HG03066 (cell line): Measurements from ENCODE around the gene ZC2HC1B.

Experiments used
- ATAC-seq: cut with Tn5 transposase; IDR thresholded peaks from one replicate; pipeline ENCODE4 v1.9.1; 2021; ENCODE audit warnings: low read depth; ENCODE audit not compliant: unreplicated experiment

ZC2HC1B gene

DNA sequence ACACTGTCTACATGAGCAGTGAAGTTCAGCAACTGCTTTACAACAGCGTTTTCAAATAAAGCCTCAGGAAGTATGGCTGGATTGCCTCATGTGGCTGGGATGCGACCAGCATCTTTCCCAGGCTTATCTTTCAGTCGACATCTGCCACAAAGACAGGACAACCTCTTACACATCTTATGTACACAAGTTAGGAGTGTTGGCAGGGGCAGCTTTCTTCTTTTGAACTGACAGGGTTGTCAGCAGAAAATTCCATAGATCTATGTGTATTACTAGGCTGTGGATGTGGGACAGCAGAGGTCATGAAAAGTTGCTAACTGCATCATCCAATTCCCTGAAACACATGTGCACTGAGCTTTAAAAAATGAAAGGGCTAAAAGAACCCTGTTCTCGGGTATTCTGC lies 95.7 kb downstream of the ZC2HC1B start:
- ATAC-seq: no peak

DNA sequence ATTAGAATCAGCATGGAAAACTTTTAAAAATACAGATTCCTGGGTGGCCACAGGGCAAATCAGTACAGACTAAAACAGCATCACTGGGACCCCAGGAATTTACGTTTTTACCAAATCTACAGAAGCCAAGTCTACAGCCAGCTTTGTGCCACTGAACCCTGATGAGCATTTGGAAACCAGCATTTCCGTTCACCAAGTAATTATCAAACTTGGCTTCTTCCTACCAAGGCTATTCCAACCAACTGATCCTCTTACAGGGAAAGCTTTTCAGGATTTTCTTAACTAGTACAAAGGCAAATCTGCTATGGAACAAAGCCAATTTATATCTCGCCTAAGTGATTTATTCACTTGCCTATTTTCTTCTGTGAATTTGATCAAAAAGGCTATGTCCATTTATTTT lies 96.8 kb downstream of the ZC2HC1B start:
- ATAC-seq: no peak

DNA sequence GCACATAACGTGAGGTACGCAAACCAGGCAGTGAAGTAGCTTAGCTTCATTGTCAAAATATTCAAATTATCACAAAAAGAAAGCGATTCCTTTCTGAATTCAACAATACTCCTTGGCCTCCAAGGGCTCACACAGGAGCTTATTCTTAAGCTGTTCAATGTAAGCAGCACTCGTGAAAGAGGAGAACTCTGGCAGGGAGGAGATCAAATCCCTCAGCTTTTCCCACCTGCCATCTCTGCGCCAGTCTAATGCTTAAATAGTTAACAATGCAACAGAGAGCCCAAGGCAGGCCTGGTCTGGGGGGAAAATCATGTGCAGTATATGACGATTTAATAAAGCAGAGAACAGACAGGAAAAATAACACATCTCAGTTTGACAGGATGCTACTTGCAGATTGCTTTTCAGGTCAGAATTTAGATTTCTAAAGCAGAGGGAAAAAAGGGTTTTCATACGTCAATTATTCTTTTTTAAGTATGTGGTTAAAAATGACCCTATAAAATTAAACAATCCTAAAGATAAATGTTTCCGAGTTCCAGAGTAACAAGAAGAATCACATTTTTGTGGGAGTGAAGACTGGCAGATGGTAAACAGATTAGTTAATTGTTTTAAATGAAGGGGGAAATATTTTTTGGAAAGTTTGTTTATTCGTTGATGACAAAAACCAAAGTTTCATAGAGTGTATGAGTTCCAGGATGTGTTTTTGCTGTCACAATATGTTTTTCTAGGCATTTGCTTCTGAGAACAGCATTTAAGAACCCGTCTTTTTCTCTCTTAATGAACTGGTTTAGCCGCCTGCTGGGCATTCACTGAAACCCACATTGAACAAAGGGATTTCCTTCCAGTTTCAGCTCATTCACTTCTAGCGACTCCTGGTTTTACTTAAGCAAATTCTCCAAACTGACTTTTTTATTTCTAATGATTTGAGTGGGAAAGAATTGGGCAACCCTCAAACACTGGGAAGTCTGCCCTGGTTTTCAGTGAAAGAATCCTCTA lies 97.9 kb downstream of the ZC2HC1B start:
- ATAC-seq: no peak

DNA sequence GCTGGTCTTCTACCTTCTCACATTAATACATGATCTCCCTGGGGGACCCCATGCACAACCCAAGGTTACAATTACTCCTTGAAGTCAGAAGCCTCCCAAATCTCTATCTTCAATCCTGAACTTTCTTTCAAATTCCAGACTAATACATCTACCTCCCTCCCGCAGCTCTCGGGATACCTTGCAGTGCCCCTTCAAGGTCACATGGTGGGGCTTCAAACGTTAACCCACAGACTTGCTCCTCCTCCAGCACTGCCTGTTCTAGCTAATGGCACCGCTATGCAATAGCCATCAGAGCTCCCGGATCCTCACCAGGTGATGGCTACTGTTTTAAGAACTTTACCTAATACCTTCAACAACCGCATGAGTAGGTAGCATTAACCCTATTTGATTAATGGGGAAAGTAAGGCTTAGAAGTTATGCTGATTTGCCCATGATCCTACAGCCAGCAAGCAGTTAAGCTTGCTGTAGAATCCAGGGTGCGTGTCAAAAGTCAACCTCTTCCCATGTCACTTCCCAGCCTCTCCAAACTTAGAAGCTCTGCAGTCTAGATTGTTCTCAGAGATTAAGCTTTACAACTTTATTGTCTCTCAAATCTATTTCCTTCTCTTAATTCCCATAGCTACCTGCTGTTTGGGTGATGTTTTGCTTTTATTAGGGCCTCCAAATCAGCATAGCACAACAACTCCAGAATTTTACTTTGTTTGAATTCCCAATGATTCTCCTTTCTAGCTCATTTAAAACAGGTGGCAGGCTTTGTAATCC lies 99.1 kb downstream of the ZC2HC1B start:
- no peak for ATAC-seq

DNA sequence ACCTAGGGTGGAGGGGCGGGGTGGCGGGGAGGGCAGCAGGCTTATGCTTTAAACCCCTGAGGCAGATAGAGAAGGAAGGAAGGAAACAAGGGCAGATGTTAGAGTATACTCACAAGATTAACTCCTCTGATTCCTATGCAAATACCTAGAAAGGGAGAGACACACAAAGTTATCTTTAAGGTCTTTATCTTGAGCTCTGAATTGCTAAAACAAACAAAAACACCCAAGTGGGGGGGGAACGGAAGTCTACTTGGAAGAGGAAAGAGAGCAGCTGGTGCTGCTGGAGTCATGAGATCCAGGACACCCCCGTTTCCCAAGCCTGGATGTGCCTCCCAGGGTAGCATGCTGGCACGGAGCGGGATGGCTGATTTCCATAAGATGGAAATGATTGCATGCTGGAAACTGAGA lies 100.4 kb downstream of the ZC2HC1B start:
- no peak for ATAC-seq

DNA sequence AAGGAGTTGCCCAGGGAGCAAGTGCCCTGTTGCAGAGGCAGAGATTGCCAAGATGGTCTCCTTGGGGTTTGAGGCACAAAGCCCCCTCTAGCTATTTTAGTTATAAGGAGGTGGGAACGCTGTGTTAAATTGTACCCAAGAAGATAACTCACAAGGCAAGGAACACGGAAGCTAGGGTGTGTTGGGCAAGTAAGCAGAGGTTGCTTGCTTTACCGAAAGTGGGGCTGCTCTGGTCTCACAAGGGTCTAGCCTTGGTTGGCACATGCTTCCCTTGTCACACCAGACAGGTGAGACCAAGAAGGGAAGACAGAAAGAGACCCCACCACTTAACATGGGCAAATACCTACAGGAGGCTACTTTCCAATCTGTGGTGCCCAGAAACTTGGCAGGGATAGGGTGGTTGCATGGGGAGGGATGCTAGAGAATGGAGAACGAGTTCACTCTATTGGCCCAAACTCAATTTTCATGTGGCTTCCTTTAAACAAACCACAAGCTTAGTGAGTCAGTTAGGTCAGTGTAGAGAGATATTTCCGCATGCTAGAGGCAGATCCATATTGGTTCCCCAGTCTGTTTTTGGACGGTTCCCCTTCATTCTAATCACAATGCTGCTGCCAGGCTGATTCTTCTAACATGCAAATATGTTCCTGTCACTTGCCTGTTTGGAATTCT lies 101.4 kb downstream of the ZC2HC1B start:
- no peak for ATAC-seq

DNA sequence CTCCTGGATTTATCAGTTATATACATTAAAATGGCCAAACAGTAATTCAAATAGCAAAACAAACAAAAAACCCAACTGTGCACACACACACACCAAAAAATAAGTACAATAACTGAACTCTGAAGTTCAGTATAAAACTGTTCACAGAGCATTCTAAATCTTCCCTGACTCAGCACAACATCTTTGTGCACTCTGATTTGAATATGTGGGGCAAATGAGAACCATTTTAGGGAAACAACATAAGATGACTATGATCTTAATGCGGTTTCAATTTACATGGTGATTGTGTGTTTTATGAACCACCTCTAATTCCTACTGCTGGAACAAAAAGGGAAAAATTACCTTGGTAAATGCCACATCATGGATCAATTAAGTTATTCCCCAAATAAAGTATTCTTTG lies 102.0 kb downstream of the ZC2HC1B start:
- ATAC-seq: no peak

DNA sequence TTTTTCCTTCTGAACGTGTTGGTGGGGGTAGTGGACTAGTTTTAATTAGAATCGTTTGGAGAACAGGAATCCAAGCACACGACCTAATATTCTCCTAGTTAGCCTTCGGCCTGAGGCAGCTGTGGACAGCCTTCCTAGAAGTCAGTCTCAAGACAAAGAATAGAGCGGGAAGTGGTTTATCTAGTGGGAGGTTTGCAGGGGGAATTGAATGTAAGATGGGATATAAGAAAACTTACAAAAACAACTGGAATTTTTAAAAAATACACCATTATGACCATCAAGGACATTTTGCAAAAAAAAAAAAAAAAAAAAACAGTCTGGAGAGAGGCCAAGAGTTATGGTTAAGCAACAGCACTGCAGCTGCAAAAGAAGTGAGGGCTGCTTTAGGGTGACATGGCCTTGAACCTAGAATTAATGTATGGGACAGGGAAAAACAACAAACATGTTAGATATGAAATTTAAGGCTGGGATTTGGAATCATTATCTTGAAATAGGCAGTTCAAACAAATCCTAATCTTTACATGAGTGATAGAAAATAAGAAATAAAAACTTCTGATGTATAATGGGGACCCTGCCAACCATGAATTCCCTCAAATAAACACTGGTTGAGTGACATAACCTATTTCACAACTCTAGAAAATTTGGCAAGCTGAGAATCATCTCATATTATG lies 103.6 kb downstream of the ZC2HC1B start:
- no peak for ATAC-seq

DNA sequence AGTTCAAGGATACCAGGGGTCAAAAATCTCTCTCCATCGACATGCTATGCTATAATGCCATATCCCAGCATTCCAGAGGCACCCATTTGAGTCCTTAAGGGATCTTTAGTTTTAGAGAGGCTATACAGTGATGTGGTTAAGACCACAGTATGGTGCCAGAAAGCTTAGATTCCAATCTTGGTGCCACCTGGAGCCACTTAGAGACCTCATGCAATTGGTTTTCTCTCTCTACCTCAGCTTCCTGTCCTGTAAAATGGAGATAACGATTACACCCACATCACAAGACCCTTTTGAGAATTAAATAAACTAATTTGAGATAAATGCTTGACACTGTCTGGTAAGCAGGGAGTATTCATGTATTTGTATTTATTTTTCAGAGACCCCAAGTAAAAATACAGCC lies 104.8 kb downstream of the ZC2HC1B start:
- no peak for ATAC-seq

DNA sequence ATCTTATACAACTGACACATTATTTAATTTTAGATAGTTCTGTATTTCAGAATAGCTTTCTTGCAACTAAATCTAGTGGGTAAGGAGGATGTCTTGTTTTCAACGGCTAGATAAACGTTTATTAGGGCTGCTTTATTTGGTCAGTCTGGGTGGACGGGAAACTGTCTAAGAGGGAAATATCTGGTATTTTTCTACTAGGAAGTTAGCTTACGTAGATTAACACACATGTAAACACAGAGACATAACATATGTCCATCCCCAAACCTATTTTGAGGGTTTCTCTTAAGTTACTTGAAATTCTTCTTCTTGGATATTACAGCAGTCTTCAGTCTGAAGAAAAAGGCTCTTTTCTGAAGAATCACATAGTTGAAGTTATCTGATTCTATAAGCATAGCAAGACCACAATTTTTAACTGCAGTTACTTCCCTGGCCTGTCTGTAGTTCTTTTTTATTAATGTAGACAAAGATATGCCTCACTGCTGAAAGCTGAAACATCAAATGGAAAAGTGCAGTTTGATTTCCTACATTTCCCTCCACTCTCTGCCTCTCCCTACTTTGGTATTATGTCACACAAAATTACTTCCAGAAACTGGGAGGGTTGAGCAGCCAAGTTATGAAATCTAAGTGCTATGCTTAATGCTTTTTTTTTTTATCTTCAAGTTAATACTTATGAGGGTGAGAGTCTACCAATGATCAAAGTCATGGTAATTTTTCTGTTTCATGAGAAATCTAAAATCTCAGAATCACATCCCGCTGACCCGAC lies 106.4 kb downstream of the ZC2HC1B start:
- no peak for ATAC-seq

DNA sequence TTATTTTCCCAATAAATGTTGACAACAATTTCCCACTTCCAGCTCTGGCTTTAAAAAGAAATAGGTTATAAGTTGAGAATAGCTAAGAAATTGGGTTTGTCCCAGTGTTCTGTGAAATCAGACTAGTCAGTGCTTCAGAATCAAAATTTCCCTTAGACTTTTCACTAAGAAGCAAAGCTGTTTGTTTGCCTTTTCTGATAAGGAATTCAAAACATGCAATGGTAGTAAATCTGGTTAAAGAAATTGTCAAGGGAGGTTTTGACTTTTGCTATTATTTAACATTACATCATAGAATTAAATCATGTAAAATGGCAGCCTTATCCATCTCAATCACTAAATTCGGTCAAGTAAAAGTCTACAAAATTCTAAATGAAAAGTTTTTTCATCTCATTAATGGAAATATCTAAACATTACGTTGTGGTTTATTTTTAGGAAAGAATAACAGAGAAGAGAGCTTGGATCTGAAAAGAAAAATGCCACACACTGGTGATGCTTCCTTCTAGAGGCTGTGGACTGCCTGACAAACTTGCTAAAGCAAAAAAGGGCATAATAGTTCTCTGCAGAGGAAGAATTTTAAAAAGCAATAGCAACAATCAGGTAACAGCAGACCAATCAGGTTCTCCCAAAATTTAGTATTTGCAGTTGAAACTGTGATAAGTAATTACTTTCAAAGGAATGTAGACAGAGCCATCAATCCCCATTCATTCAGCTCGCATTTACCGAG lies 107.4 kb downstream of the ZC2HC1B start:
- ATAC-seq: no peak

DNA sequence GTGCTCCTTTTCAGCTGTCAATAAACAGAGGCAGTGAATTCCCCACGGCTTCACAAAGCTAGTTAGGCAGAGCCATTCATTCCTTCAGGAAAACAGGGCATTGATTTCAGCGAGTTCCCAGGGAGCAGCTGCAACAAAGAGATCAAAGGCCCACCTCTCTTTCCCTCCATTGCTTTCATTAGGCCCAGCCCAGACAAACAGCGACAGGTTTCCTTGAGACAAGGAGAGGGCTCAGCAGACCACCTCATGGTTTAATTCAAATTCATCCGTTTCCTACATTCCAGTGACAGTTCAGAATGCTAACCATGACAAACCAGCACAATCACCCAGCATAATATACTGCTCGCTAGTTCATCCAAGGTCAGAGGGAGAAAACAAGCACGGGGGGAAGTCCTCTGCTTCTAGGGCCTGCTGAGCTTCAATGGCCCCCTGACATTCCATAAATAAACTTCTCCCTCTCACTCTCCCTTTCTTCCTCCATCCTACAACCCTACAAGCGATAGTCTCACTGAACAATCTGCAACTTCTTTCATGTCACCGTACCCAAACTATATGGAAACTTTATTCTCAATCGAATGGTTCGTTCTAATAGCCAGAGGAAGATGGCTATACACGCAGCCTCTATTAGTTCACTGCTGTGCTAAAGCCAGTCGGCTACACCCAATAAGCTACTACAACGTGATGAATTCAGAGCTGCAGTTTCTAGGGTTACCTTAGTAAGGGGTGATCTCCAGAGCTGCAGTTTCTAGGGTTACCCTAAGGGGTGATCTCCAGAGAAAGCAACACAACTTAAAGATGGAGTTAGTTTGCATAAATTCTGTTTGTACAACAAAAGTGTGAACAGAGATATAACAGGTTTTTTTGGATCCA lies 109.1 kb downstream of the ZC2HC1B start:
- ATAC-seq: no peak

DNA sequence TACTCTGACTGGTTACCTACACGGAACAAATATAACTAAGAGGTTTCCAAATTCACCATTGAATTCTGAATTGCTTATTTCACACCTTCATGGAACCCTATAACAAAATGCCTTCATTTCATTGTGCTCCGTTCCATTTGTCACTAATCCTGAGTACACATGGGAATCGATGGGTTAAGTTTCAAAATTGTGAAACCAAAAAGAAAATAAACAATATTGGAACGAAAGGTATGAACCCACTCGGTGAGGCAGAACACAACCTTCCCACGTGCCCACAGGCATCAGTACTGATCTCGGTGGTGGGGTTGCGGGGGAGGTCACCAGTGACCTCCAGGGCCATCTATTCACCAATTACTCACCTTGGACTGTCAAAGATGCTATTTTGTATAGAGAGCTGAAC lies 109.8 kb downstream of the ZC2HC1B start:
- no peak for ATAC-seq

DNA sequence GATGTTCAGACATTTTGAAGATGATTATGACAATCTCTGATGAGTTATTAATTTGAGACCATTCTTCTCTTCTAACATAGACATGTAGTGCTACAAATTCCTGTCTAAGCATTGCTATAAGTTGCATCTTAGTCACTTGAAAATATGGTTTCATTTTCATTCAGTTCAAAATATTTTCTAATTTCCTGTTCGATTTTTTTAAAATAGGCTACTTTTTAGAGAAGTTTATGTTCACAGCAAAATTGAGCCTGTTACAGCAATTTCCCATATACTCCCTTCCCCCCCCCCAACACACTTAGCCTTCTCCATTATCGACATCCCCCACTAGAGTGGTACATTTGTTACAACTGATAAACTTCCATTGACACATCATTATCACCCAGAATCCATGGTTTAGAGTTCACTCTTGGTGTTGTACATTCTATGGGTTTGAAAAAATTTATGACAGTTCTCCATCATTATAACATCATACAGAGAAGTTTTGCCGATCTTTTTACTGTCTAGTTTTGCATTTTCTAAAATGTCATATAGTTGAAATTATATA lies 112.6 kb downstream of the ZC2HC1B start:
- no peak for ATAC-seq

DNA sequence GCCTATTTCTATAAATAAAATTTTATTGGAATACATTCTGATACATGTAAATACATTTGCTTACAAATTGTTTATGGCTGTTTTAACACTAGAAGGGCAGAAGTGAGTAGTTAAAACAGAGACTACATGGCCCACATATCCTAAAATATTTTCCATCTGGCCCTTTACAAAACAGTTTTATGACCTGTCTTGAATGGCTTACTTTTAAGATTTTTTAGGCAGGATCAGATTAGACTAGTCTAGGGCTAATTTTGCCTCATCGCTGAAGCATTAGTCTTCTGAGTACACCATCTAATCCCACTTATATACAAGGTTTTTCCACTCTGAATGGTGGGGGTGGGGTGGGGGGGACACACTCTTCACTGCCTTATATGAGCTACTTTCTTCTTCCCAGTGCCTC lies 116.6 kb downstream of the ZC2HC1B start:
- no peak for ATAC-seq

DNA sequence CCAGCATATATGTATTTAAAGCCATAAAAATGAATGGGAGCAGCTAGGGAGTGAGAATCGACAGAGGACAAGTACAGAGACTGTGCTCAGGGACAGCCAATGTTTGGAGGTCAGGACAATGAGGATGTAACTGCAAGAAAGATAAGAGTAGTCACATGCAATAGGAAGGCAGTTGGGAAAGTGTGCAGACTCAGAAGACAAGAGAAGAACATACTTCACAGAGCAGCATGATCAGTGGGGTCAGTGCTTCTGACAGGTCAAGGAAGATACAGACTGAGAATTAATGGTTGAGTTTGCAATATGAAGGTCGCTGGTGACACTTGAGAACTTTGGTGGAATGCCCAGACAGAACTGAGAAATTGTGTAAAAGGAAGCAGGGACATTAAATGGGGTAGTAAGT lies 118.7 kb downstream of the ZC2HC1B start:
- no peak for ATAC-seq

DNA sequence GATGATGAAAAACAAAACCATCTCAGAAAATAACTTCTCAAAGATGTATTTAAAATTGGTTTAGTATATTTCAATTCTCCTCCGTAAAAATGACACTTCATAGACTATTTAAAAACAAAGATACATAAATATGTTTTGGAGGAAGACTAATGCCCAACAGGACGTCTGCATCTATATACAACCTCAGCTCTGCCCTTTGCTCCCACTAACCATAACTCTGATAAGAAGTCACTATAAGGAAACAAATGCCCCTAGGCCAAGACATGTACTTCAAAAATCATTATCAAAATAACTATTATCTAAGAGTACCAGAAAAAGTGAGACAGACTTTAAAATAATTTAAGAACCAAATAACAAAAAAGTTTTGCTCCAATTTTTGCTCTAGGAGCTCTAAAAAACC lies 120.4 kb downstream of the ZC2HC1B start:
- ATAC-seq: no peak

DNA sequence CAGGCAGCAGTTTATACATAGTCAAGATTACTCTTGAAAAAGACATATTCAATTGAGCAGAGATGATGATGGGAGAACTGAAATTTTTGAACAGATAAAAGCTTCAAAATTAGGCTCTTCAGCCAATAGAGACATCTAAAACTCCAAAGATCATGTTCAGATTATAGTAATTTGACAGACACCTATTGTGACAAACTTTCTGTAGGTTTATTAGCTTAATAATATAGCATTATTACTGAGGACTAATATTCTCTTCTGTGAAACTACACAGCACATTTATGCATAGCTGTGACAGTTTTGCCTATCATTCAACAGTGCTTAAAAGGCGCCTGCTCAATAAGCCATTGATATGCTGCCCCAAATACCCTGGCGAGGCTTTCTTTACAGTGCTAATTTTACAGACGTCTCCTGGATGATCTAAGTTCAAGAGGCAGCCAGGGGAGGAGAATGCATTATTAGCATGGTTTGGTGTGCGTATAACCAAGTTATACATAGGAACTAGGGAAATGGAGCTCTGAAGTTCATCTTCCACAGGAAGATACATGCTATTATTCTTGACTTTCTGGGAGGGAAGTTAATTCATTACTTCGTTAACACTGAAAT lies 122.3 kb downstream of the ZC2HC1B start:
- ATAC-seq: no peak
